GM19455 (cell line): ENCODE measurements around the gene TTI1.

ENCODE experiments used
- ATAC-seq: cut with Tn5 transposase; IDR thresholded peaks from one replicate; pipeline ENCODE4 v1.9.1; 2021; ENCODE audit not compliant: unreplicated experiment

TTI1 gene

DNA sequence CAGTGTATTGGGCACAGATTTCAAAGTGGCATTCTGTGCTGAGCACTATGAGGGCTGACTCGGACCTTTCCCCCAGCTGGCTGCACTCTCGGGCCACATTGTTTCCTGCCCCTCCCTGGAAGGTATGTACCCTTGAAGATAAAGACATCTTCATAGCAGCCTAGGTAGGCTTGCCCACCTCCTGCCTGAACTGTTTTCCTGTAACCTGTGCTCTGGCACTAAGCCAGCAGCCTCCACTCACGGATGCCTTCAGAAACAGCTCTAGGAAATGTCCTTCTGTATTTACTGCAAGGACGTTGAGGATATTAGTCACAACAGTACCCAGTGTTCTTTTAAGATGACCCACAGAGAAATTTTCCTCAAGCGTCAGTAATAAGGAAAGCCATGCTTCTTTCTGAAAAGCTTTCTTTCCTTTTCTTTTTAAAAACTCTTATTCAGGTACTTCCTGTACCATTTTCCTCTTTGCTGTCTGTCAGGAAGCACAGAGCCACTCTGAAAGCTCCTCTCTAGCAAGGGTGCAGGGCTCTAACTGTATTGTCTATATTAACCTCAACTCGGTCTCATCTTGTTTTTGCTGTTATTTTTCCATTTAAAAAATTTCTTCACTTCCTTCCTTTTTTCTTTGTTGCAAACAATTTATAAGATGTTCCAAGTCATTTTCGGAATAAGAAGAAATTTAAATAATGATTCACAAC, 43.5 kb downstream of the TTI1 start:
- ATAC-seq: no peak

- no peak for ATAC-seq
Measured at GRCh38 chr20:37988306-37988954, 44.8 kb downstream of the TTI1 start.

GRCh38 chr20:37987602-37988290, 45.5 kb downstream of the TTI1 start:
- no peak for ATAC-seq

DNA sequence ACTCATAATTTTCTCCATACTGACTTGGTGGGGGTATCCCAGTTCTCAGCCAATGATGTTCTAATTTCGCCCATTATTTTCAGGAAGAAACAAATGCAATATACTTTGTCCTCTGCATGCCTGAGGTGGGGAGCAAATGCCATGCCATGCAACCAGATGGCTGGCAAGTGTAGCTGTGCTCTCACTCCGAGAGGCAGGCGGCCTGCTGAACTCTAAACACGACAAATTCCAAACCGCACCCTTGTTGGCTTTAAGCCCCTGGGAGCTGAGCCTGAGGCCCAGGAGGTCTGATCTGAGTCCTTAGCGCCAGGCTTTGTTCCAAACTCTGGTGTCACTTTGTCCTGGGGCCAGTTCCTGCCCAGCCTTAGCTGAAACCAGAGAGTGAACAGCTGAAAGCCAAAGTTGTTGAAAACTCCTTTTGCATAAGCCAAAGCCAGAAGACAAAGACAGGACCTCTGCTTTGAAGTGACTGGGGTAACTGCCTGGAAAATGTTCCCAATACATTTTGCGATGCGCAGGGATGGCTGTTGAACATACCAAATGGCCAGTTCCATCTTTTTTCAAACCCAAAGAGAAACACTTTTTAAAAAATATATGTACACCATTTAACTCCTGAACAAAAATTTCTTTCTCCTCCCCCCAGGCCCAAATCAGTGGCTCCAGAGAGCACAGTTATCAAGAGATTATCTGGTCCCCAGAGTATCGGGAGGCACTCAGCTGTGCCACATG, 46.2 kb downstream of the TTI1 start:
- no peak for ATAC-seq

DNA sequence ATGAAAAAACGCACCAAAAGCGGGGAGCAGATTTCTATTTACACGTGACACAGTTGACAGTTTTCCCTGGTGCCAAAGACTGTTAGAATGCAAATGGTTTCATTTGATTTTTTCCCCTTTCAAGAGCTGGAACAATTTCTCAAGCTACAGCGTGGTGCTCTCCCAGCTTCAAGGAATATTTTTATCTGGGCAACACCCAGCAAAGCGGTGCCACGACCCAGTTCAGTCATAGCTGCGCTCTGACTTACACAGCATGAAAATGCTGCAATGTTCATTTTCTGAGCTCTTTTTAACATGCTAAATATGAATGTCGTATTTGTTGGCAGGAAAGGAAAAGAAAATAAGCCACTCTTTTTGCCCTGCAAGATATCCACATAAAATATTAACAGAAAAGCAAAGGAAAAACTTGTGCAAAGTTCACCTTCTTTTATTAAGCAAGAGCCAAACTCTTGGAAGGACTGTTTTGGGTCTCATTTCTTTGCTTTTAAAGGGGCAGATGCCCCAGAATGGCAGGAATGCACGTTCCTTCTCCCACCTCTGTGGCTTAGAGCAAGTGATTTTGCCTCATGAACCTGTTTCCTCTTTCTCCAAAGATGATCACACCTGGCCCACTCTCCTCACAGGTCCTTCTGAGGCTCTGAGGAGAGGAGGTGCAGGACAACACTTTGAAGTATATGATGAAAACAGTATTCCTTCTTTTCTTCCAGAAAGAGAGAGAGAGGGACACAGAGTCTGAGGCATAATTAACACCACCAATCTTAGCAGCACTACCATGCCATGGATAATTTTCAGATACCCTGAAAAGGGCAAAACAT, 47.0 kb downstream of the TTI1 start:
- no peak for ATAC-seq

DNA sequence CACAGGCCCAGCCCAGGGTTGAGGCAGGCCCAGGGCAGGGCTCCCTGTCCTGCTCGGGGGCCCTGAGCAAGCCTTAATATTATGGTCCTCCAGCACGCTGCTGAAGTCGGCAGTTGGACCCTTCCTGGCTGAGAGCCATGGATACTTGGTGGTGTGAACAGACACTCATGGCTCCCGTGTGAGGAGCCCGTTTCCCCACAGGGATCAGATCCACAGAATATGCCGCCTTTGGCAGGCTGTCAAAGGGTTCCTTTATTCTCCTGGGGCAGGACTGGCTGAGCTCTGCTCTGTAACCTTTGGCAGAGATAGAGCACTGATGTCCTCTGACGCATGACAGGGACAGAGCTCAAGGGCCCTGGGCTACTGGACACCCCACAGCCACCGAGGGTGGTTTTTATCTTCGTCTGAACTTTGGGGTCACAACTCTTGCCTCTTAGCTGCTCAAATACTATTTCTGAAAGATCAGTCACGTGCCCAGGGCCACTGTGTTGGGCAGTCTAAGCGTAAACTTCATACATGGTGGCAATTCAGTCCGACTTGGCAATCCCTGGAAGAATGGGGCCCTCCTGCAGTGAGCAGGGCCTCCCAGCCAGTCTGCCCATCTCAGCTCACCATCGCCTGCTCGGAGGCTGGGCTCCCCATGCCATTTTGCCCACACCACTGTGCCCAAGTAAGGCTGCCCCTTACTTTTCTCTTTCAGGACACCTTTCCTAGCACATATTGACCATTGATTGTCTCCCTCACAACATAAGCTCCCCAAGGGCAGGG, 49.1 kb downstream of the TTI1 start:
- no peak for ATAC-seq

GRCh38 chr20:37983286-37983685, 50.0 kb downstream of the TTI1 start:
- no peak for ATAC-seq

DNA sequence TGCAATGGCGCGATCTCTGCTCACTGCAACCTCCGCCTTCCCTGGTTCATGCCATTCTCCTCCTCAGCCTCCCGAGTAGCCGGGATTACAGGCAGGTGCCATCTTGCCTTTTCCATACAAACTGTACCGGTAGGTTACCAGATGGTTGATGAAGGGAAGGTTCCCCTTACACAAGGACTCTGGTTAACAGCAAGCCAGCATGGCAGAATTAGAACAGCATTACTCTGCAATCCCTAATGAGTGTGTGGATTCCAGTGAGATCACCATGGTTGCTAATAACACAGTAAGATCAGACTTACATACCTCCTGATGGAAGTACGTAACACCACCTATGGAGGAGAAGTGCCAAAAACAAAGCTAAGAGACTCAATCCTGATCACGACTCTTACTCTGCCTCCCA, 51.7 kb downstream of the TTI1 start:
- no peak for ATAC-seq

DNA sequence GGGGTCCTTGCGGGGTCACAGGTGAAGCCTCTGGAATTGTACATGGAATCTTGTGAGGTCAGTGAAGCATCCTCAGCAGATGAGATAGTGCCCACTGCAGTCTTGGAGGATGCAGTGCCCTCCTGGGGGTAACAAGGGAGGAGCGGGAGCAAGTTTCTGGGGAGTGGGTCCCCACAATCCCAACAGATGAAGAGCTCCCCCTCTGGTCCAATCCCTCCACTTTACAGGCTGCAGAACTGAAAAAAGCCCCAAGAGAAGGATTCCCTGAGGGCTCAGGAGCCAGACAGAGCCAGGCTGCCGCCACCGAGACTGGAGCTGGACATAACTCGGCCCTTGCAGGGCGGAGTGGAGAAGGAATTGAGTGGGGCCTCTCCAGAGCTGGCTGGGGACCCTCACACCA, 52.4 kb downstream of the TTI1 start:
- no peak for ATAC-seq

DNA sequence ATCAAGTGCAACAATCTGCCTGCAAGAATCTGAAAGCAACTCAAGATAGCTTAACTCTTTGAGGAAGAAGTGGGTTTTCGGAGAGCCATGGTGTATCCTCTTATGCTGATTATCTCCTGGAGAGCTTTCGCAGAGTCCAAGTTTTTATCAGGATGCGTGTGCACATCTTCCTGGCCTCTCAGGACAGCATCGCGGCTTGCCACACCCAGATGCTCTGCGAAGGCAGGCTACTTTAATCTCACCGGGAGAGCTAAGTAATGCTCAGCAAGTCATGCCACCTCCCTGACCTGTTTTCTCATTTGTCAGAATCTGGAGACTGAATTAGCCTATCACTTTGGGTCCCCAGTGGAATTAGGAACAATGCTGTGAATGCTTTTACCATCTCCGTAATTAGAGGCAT, 52.9 kb downstream of the TTI1 start:
- no peak for ATAC-seq

DNA sequence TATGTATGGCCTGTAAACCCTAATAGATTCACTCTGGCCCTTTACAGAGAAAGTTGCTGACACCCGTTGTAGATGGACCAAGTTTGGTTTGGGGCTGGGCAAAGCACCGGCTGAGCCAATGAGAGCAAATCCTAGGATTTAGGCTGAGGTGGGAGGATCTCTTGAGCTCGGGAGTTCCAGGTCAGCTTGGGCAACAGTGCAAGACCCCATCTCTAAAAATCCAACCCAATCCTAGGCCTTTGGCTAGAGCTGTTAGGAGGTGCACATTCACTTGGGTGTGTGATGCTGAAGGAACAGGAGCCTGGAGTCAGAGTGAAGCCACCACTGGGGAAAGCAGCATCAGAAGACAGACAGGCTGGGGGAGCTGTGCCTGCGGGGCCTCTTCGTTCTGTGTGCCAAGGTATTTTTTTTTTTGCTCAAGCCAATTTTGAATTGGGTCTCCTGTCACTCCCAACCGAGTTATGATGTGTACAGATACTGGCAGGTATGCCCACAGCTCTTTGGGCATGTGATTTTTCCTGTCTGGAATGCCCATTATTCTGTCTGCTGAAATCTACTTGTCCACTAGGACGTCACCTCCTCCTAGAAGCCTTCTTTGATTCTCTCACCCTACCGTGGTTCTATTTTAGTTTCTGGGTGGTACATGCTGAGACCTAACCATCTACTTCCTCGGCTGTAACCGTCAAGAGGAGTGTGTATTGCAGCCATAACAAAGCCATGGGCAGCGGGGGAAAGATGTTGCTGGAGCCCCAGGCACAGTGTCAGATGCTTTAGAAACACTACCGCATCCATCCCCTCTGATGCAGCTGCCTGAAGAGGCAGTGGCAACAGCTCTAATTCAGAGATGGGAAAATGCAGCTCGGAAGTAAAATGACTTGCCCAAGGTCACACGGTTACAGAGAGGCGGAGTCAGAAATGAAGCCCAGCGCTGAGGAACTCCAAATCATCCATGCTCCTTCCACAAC, 54.0 kb downstream of the TTI1 start:
- ATAC-seq: no peak

DNA sequence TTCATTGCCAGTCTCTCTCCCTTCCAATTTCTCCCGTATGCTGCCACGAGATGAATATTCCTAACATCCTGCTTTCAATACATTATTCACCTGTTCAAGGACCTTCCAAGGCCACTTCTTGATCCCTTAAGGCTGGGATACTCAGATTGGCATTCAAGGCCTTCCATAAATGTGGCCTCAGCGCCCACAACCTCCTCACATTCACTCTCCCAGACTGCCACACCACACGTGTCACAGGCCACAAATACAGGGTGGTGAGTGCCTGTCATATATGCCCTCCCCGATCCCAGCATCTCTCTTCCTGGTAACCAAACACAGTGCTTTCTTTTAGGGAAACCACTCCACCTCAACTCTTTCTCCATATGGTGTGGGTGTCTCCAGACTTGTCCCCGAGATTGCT, 55.5 kb downstream of the TTI1 start:
- no peak for ATAC-seq

GRCh38 chr20:37977338-37977737, 55.9 kb downstream of the TTI1 start:
- no peak for ATAC-seq

GRCh38 chr20:37976887-37977286, 56.4 kb downstream of the TTI1 start:
- ATAC-seq: no peak

- no peak for ATAC-seq
Measured at GRCh38 chr20:37973059-37973910, 60.0 kb downstream of the TTI1 start.

DNA sequence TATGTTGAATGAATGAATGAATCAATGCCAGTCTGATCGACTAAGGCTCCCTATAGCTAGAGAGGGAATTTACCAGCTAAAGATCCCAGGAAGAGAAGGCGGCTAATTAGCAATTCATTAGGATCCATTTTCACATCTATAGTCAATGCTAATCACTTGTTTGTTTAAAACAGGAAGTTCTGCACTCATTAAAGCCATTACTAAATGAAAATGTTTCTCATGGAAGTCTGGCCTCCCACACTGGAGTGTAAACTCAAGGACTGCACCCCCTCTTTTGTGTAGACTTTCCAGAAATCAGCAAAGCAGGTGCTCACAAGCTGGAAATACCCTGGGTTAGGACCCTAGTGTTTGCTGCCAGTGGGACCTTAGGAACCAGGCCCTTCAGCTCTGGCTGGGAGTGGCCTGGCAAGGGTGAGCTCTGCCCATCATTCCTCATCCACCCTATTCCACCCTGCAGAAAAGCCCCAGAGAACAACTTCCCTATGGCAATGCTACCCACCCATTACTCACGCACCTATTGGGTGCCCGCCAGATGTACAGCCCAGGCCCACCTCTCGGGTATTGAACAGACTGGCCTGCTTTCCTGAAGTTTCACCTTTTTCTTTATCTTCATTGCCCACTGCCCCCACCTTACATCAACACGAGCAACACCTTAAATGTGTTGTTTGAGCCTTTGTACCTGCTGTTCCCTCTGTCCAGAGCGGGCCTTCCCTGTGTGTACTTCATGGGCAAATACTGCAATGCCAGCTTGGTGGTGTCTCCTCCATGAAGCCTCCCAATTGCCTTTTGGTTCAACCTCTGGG, 60.8 kb downstream of the TTI1 start:
- no peak for ATAC-seq

DNA sequence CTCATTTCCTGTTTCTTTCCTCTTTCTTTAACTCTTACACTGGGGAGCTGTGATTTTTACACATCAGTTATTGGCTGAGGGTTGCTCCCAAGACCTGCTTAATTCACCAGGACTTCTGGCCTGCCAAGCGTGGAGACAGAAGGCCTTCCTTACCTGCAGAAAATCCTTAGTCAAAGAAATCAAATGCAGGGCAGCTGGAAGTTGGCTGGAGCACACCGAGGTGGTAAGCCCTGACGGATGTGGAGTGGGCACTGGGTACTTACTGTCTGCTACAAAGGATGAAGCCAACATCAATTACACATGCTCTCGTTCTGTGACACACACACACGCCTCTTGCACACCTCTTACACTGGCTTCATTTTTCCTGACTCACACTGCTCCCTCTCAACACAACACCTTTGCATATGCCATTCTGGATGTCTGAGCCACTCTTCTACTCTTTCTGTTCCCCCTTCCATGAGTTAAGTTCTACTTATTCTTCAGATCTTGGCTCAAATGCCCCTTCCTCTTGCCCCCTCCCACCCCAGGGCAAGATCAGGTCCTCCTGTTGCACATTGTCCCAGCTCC, 61.6 kb downstream of the TTI1 start:
- no peak for ATAC-seq
